Measurements from ENCODE around the gene NR1D2.
"Not testable (repeated sequence)": the region's sequence is repeated elsewhere in the genome, so short reads cannot be mapped to it uniquely, and the experiment has no call there.

NR1D2 gene

DNA sequence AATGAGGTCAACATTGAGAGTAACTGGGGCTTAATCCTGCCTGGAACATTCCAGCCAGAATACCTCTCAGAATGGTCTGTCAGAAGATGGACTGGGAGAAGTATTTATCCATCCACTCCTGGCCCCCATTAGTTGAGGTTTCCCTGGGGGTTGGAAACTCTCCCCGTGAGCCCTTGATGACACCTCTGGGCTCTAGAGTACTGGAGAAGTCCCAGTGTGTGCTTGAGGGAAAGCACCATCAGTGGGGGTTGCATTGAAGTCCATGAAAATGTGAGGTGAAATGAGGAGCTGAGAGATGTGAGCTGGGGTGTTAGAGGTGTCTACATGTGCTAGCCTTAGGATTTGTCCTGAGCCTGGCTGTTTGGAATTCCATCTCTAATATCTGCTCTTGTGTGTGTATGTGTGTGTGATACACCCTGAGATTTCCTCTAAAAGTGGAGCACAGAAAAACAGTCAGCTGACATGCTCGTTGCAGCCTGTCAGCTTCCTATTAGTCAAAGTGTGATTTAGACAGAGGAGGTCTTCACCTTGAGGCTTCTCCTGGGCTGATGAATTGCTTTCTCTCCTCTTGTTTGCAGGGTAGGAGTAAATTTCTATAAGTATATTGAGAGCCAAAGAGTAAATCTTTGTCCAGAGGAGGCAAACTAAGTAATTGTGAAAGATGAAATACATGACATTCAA is 67.6 kb downstream of the NR1D2 start:
- DNase-seq = no peak

DNA sequence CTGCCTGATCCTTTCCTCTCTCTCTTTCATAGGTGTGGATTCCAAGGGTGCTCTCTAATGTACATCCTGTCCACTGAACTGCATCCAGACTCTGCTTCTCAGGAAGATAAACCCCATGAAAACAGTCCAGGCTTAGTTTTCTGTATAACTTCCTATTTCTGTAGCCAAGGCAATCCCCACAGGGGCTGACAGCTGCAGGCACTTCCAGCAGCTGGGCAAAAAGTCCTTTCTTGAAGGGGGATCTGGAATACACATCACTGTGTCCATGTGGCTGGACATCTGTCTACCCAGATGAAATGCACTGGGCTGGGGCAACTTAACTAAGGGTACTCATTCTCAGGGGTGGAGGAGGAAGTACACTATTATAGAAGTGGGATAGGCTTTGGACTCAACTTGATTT is 72.2 kb downstream of the NR1D2 start:
- no peak for DNase-seq

DNA sequence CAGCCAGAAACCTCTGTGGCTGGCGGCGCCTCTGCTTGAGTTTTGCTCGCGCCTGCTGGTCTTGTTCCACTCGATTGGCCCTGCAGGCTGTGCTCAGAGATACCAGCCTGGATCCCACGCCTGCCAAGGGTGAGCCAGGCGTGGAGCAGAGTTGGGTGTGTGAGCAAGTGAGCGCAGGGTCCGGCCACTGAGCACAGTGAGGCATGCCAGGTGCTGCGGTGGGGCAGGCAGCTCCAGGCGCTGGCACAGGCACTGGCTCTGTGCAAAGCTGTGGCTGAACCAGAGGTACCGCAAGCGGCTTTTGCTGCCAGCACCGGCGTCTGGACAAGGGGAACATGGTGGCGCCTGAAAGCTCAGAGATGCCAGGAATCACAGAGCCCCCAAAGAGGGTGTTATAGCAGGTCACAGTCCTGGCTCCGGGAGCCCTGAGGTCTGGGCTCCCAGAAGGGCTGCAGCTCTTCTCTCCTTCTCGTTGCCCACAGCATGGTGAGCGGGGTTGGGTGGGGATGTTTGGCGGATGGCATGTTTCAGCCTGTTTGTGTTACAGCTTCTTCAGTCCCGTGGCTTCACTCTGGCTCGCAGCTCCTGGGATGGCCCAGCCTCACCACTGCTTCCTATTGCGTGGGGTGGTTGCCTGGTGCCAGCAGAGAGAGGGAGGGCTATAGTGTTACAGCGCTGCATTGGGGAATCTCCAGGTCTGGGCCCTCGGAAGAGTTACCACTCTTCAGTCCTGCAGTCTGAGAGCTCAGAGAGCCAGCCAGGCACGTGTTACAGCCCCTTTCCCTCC is 73.9 kb downstream of the NR1D2 start:
- DNase-seq = no peak

DNA sequence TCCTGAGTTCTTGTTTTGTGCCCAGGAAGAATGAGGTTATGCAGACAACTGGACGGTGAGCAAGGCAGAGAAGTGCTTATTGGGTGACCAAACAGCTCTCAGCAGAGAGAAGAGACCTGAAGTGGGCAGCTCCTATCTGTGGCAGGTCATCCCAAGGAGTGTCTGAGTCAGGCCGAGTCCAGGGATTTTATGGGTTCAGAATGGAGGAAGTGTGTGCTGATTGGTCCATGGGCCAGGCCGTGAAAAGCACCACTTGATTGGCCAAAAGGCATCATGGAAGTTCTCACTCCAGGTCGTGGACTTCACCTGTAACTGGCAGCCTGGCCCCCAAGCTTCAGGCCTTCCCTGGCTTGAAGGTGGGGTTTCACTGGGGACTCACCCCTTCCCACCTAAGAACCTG is 74.5 kb downstream of the NR1D2 start:
- DNase-seq = no peak

DNA sequence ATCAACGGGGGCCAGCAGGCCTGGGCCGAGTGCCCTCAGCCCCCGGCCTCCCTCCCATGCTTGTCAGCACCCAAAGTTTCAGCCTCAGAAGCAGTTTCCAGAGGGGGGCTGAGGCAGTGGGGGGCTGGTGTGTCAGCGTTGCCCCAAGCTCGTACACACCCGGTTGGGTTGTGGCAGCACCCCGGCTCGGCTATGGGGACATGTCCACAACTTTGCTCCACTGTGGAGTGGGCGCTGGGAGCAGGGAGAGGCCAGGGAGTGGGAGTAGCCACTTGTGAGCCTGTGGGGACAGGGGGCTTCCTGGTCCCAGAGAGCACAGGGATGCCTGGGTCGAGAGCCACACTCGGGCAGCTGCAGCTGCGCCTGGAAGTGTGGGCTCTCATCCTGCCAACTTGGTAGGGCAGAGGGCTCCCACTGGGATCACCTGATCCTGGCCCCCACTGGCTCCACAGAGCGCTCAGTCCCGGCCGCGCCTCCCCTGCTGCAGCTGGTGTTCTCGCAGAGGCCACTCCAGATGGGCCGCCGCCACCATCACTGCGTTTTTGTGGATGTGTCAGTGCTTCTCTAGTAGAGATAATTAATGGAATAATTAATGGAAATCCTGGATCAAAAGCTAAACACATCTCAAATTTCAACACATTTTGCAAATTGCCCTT is 75.1 kb downstream of the NR1D2 start:
- DNase-seq = no peak

DNA sequence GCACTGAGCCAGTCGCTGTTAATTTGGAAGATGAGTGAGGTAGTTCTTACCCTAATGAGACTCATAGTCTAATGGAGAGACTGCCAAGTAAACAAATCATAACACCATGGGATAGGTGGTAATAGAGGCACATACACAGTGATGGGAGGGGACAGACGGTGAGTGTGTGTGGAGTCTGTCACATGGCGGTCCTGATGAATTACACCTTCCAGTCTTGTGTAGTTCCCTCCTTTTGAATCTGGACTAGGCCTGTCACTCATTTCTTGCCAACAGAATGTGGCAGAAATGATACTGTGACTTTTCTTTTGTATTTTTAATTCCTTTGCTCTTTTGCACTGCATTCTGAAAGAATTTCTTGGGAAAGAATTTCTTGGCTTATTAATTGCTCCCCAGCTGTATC is 78.1 kb downstream of the NR1D2 start:
- no peak for DNase-seq

DNA sequence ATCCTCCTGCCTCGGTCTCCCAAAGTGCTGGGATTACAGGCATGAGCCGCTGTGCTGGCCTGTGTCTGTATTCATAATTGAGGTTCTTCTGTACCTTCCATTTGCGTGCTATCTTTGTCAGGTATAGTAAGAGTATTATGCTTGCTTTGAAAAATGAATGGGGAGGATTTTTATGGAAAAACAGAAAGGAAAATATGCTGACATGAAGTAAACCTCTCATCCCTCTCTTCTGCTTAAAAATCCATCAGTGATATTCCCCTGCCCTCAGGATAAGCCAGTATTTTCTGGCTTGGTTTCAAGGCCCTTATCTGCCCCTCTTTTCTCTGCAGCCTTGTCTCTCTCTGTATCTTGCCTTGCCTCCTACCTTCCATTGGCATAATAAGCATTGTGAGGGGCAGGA is 80.7 kb downstream of the NR1D2 start:
- DNase-seq = no peak

DNA sequence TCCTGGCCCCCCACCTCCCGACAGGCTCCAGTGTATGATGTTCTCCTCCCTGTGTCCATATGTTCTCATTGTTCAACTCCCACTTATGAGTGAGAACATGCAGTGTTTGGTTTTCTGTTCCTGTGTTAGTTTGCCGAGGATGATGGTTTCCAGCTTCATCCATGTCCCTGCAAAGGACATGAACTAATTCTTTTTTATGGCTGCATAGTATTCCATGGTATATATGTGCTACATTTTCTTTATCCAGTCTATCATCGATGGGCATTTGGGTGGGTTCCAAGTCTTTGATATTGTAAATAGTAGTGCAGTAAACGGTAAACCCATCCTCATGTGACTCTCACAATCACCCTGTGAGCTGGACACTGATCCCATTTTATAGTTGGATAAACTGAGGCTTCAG is 81.6 kb downstream of the NR1D2 start:
- DNase-seq = not testable (repeated sequence)

DNA sequence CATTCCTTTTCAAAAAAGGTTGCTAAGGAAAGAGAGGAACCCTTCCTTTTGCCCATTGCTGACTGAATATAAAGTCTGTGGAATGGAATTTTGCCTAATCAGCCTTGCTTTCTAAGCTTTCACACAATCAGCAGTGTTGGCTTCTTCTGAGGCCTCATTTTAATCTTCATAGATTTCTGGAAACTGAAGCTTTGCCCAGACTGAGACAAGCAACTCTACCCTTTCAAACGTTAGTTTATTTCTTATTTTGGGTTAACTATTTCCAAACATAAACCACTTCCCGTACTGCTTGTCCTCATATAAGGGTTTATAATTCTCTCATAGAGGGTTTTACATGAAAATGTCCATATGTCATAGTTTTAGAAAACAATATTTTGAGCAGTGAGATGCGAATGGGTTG is 82.9 kb downstream of the NR1D2 start:
- DNase-seq = no peak

All from hematopoietic multipotent progenitor cell treated with erythropoietin and hydrocortisone succinate and interleukin-3 and kit ligand, for 4 days (in vitro differentiated cells).